Fibroblast of skin of scalp (primary cell): ENCODE measurements around the gene TAF15.

Source experiments
- DNase-seq: peaks from one replicate; pipeline ENCODE4 v3.0.0-alpha.2; 2013

The TAF15 gene

GRCh38 chr17:35872196-35872980 lies 63.1 kb downstream of the TAF15 start:
- DNase-seq: no peak

GRCh38 chr17:35875072-35875799 lies 66.0 kb downstream of the TAF15 start:
- no peak for DNase-seq

- no peak for DNase-seq
These were observed 66.5 kb downstream of the TAF15 start for GRCh38 chr17:35875800-35876139.

- no peak for DNase-seq
These were observed 67.2 kb downstream of the TAF15 start for GRCh38 chr17:35876534-35876933.

GRCh38 chr17:35877345-35878029 lies 68.2 kb downstream of the TAF15 start:
- DNase-seq: no peak

- DNase-seq: no peak
These were observed 69.1 kb downstream of the TAF15 start for GRCh38 chr17:35878361-35878760.

GRCh38 chr17:35879773-35880654 lies 70.7 kb downstream of the TAF15 start, which contains the start of gene CCL5:
CCL5 (minus strand) TSS chr17:35880360.
- no peak for DNase-seq

- DNase-seq: no peak
These were observed 80.0 kb downstream of the TAF15 start for GRCh38 chr17:35889241-35889640.

- DNase-seq: peak; percentile 61
These were observed 80.8 kb downstream of the TAF15 start for GRCh38 chr17:35889818-35890773.

- DNase-seq: no peak
These were observed 81.5 kb downstream of the TAF15 start for GRCh38 chr17:35890774-35891155.

- no peak for DNase-seq
These were observed 82.0 kb downstream of the TAF15 start for GRCh38 chr17:35891269-35891668.

GRCh38 chr17:35892091-35893035 lies 83.1 kb downstream of the TAF15 start:
- DNase-seq: peak; percentile 29

- no peak for DNase-seq
These were observed 84.5 kb downstream of the TAF15 start for GRCh38 chr17:35893751-35894150.

GRCh38 chr17:35894206-35894605 lies 84.9 kb downstream of the TAF15 start:
- no peak for DNase-seq

GRCh38 chr17:35895636-35896587 lies 86.6 kb downstream of the TAF15 start:
- no peak for DNase-seq
